AG08396 (cell line): Measurements from ENCODE around the gene DNPH1.

Source experiments
- DNase-seq: peaks from one replicate; pipeline ENCODE4 v3.0.0; 2012; ENCODE audit warnings: low spot score, mixed read lengths

DNPH1 gene

GRCh38 chr6:43243664-43244321, 14.5 kb upstream of the DNPH1 start:
- no peak for DNase-seq

- DNase-seq, result no peak
Measured at GRCh38 chr6:43242908-43243663, 13.8 kb upstream of the DNPH1 start, which contains the start of gene TTBK1. TSS of gene TTBK1 (plus strand) at chr6:43243481. CDS start at chr6:43246661, 3,180 bp downstream.

GRCh38 chr6:43241446-43241845, 12.2 kb upstream of the DNPH1 start:
- no peak for DNase-seq

- no peak for DNase-seq
Measured at GRCh38 chr6:43240950-43241349, 11.7 kb upstream of the DNPH1 start.

- DNase-seq, result no peak
Measured at GRCh38 chr6:43239054-43239453, 9.8 kb upstream of the DNPH1 start.

GRCh38 chr6:43235841-43236240, 6.6 kb upstream of the DNPH1 start:
- DNase-seq, result no peak

- DNase-seq, result no peak
Measured at GRCh38 chr6:43231735-43232450, 2.6 kb upstream of the DNPH1 start.

GRCh38 chr6:43231053-43231452, 1.8 kb upstream of the DNPH1 start:
- no peak for DNase-seq

- DNase-seq, result no peak
Measured at GRCh38 chr6:43229803-43230620, 731 bp upstream of the DNPH1 start.

GRCh38 chr6:43226192-43226851, 3.0 kb downstream of the DNPH1 start:
- DNase-seq, result no peak

GRCh38 chr6:43223175-43223574, 6.1 kb downstream of the DNPH1 start:
- DNase-seq, result no peak

- no peak for DNase-seq
Measured at GRCh38 chr6:43222418-43223059, 6.7 kb downstream of the DNPH1 start.

GRCh38 chr6:43221046-43221972, 8.0 kb downstream of the DNPH1 start:
- no peak for DNase-seq

- no peak for DNase-seq
Measured at GRCh38 chr6:43220439-43220951, 8.8 kb downstream of the DNPH1 start.

GRCh38 chr6:43219814-43220213, 9.5 kb downstream of the DNPH1 start:
- no peak for DNase-seq

- no peak for DNase-seq
Measured at GRCh38 chr6:43219119-43219518, 10.2 kb downstream of the DNPH1 start.

- no peak for DNase-seq
Measured at GRCh38 chr6:43217351-43217750, 11.9 kb downstream of the DNPH1 start.

GRCh38 chr6:43216200-43216599, 13.1 kb downstream of the DNPH1 start:
- no peak for DNase-seq

- DNase-seq, result no peak
Measured at GRCh38 chr6:43215066-43215465, 14.2 kb downstream of the DNPH1 start.

- DNase-seq, result no peak
Measured at GRCh38 chr6:43213431-43213830, 15.8 kb downstream of the DNPH1 start.
